Measurements from ENCODE around the gene AGR3.

- TF ChIP-seq CTCF (IDR thresholded peaks at IDR 0.05 in 8 of 11, conservative IDR thresholded peaks at IDR 0.05 in 3 of 11), result no peak
- no peak for TF ChIP-seq POLR2A (IDR thresholded peaks at IDR 0.05)
These were observed 71.2 kb downstream of the AGR3 start for GRCh38 chr7:16810573-16810972.

All from spleen (tissue), 7 donors.